A673 (cell line): ENCODE data around the gene SLC5A5. TPM values are rescaled to one million over a fixed set of nuclear protein-coding genes. Genes with fewer than 3 reads are reported as not detected.

Experiments
- BruUV-seq: library from RNA; stranded (reverse); fragments of 400-500 nt; replicated peaks from 2 replicates; lab custom pipeline; 2021; lab: Mats Ljungman, UMichigan
- CTCF ChIA-PET: fragments of 300-600 bp; sonication (Branson Sonifier 250); formaldehyde crosslinking; loops from one replicate; lab custom pipeline; 2022; ENCODE audit warnings: antibody characterized with exemption; lab: Charles Lee
- POLR2A ChIA-PET: fragments of 300-600 bp; sonication (Branson Sonifier 250); formaldehyde crosslinking; loops from one replicate; lab custom pipeline; 2022; ENCODE audit warnings: antibody characterized with exemption; ENCODE audit not compliant: low non-redundant PET; lab: Charles Lee
- DNase-seq: peaks from one replicate; pipeline ENCODE4 v3.0.0-alpha.2; 2015; ENCODE audit warnings: low spot score
- H3K27ac ChIP-seq: fragments of 200-600 bp; sonication (generic); 2 replicates; pipeline ENCODE4 v1.5.1; 2016; ENCODE audit warnings: mixed run types, low read depth, mild to moderate bottlenecking, mixed read lengths, antibody characterized with exemption, low read length; ENCODE audit not compliant: poor library complexity, severe bottlenecking
- H3K27me3 ChIP-seq: fragments of 200-600 bp; sonication (generic); replicated peaks from 2 replicates; pipeline ENCODE4 v1.6.1; 2017; ENCODE audit warnings: mixed run types, low read depth, mild to moderate bottlenecking, mixed read lengths, antibody characterized with exemption, low read length; ENCODE audit not compliant: insufficient read depth, poor library complexity
- H3K36me3 ChIP-seq: fragments of 200-600 bp; sonication (generic); 2 replicates; pipeline ENCODE4 v1.6.1; 2016; ENCODE audit warnings: mixed run types, mild to moderate bottlenecking, mixed read lengths, antibody characterized with exemption, low read length; ENCODE audit not compliant: insufficient read depth, poor library complexity, severe bottlenecking
- H3K4me1 ChIP-seq: fragments of 200-600 bp; sonication (generic); 2 replicates; pipeline ENCODE4 v1.6.1; 2017; ENCODE audit warnings: mixed run types, mild to moderate bottlenecking, mixed read lengths, antibody characterized with exemption, low read length; ENCODE audit not compliant: insufficient read depth, poor library complexity, severe bottlenecking
- H3K4me3 ChIP-seq: fragments of 200-600 bp; sonication (generic); 2 replicates; pipeline ENCODE4 v1.5.1; 2016; ENCODE audit warnings: low read depth, mixed run types, mild to moderate bottlenecking, mixed read lengths, low read length; ENCODE audit not compliant: poor library complexity, severe bottlenecking
- H3K9me3 ChIP-seq: fragments of 200-600 bp; sonication (generic); 2 replicates; pipeline ENCODE4 v1.6.1; 2016; ENCODE audit warnings: mixed run types, low read depth, mild to moderate bottlenecking, mixed read lengths, antibody characterized with exemption, low read length; ENCODE audit not compliant: poor library complexity, severe bottlenecking
- CTCF ChIP-seq: fragments of 300-800, 200-600 bp; sonication (generic); conservative IDR thresholded peaks from 2 replicates; pipeline ENCODE4 v1.5.1; 2017; ENCODE audit warnings: low read depth, mild to moderate bottlenecking, antibody characterized with exemption, low read length, moderate library complexity, mixed read lengths
- EZH2 ChIP-seq: fragments of 200-600 bp; sonication (generic); IDR thresholded peaks from 2 replicates; pipeline ENCODE4 v1.6.1; 2017; ENCODE audit warnings: borderline replicate concordance, low read depth, mild to moderate bottlenecking, mixed read lengths, antibody characterized with exemption, low read length; ENCODE audit not compliant: poor library complexity, severe bottlenecking
- intact Hi-C: fragments of 100-400 bp; cut with micrococcal nuclease; formaldehyde crosslinking; loops from one replicate; pipeline ENCODE4 v1.10.0; 2022; ENCODE audit not compliant: unreplicated experiment
- total RNA-seq: library from RNA; stranded (reverse); gene quantifications from 2 replicates; pipeline ENCODE4 v1.2.3, GENCODE V29; 2021

SLC5A5 gene
- total RNA-seq, 1 experiment from 2014 or later = not detected

DNA sequence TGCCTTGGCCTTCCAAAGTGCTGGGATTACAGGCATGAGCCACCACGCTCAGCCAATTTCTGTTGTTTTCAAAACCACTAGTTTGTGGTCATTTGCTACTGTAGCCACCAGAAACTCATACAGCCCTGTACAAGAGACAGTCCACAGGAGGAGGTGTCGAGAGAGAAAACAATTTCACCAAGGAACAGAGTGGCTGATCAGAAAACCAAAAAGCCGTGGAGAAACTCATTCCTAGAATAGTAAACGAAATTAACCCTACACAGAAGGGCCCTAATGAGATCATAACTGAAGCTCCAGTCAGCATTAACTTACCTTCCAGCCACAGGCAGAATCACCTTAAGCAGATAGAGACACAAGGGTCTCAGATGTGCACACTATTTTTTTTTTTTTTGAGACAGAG lies 57.3 kb downstream of the SLC5A5 start:
- ChIA-PET CTCF (interaction anchor here (0.6 kb wide), 1 partner anchor 23 kb away, joined by 3 read pairs; no protein-coding TSS in a partner anchor), POLR2A (no interaction called here)
- no peak overlapping the region for H3K4me3 ChIP-seq
- DNase-seq = no peak
- peaks cover 11% of the 10 kb centered on the region for H3K4me1 ChIP-seq
- no peaks in the 10 kb centered on the region for H3K27me3 ChIP-seq
- H3K27ac ChIP-seq = no peak overlapping the region
- no TSS peak for BruUV-seq
- no peaks in the 10 kb centered on the region for H3K9me3 ChIP-seq
- no peak for TF ChIP-seq CTCF
- H3K36me3 ChIP-seq = no peaks in the 10 kb centered on the region
- intact Hi-C loops = no loop called here

DNA sequence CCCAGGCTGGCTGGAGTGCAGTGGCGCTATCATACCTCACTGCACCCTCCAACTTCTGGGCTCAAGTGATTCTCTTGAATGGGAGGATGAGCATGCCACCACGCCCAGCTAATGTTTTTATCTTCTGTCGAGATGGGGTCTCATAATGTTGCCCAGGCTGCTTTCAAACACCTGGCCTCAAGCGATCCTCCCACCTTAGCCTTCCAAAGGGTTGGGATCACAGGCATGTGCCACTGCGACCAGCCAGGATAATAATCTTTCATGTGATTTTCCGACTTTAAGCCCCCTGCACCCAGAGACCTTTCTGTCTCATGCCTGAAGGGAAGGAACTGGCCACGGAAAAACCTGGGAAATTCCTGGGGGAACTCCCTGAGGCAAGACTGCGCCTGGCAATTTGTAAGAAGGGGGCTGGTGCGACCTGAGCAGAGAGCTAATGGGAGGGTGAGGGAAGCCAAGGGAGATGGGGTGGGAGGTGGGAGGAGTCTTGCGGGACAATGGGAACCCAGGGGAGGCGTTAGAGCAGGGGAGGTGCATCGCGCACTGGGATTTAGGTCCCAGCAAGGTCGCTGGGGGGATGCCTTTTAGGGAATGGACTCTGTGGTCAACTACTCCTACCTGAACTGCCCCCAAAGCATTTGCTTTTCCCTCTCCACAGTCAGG lies 59.9 kb downstream of the SLC5A5 start:
- intact Hi-C loops = loop anchor here (1.0 to 5.0 kb wide), 3 partner anchors 59 to 127 kb away; partner anchors contain the start of genes RPL18A and SLC5A5
- DNase-seq = no peak
- H3K9me3 ChIP-seq = no peaks in the 10 kb centered on the region
- no peaks in the 10 kb centered on the region for H3K36me3 ChIP-seq
- ChIA-PET CTCF (interaction anchor here (0.9 to 1.4 kb wide), 5 partner anchors 61 to 537 kb away, joined by 3 to 55 read pairs (median 5); partner anchors contain the start of genes RPL18A and SLC5A5), POLR2A (no interaction called here)
- no peaks in the 10 kb centered on the region for H3K27me3 ChIP-seq
- H3K4me3 ChIP-seq = peak overlapping the region; percentile 85
- peaks cover 11% of the 10 kb centered on the region for H3K4me1 ChIP-seq
- no TSS peak for BruUV-seq
- H3K27ac ChIP-seq = no peak overlapping the region
- no peak for TF ChIP-seq CTCF
- no peak for TF ChIP-seq EZH2

GRCh38 chr19:17932485-17933338 lies 61.0 kb downstream of the SLC5A5 start, which contains the start of gene CCDC124:
TSS of gene CCDC124 (plus strand) at chr19:17933015. CDS start at chr19:17936421, 3,406 bp downstream.
- Histone ChIP-seq H3K27me3 (no peaks in the 10 kb centered on the region), H3K4me1 (peaks cover 11% of the 10 kb centered on the region), H3K4me3 (peak within 1 kb of the TSS; percentile 85), H3K27ac (peak within 1 kb of the TSS; percentile 97), H3K36me3 (no peaks in the 10 kb centered on the region), H3K9me3 (no peaks in the 10 kb centered on the region)
- ChIA-PET CTCF (interaction anchor here (0.5 to 1.4 kb wide), 7 partner anchors 11 to 538 kb away, joined by 3 to 55 read pairs (median 3); partner anchors contain the start of genes RPL18A and SLC5A5), POLR2A (interaction anchor here (0.9 kb wide), 1 partner anchor 73 kb away, joined by 4 read pairs; the partner anchor contains the start of gene RPL18A)
- intact Hi-C loops = loop anchor here (1.0 to 5.0 kb wide), 3 partner anchors 60 to 126 kb away; partner anchors contain the start of genes RPL18A and SLC5A5
- BruUV-seq = TSS peak; percentile 81
- TF ChIP-seq EZH2 (no peak), CTCF (peak; percentile 98)
- DNase-seq = peak; percentile 95
